ENCODE measurements around the gene PKP1. TPM values are rescaled to one million over a fixed set of nuclear protein-coding genes. Genes with fewer than 3 reads are reported as not detected.

Gene PKP1
- total RNA-seq, 1 experiment from 2014 or later: not detected

- no peaks in the 10 kb centered on the region for H3K27me3 ChIP-seq
- no peaks in the 10 kb centered on the region for H3K36me3 ChIP-seq
- no peaks in the 10 kb centered on the region for H3K9me3 ChIP-seq (replicated peaks)
- H3K4me1 ChIP-seq: peaks cover 16% of the 10 kb centered on the region
- no peak overlapping the region for H3K4me3 ChIP-seq
- no peak overlapping the region for H3K27ac ChIP-seq
- no peak for DNase-seq
Observed at GRCh38 chr1:201318504-201319340, 35.4 kb downstream of the PKP1 start.

GRCh38 chr1:201319631-201320030 is 36.3 kb downstream of the PKP1 start:
- Histone ChIP-seq H3K27ac (no peak overlapping the region), H3K36me3 (no peaks in the 10 kb centered on the region), H3K27me3 (no peaks in the 10 kb centered on the region), H3K9me3 (replicated peaks) (no peaks in the 10 kb centered on the region), H3K4me3 (no peak overlapping the region), H3K4me1 (peaks cover 15% of the 10 kb centered on the region)
- no peak for DNase-seq

GRCh38 chr1:201320168-201320788 is 37.0 kb downstream of the PKP1 start:
- no peak overlapping the region for H3K27ac ChIP-seq
- peaks cover 15% of the 10 kb centered on the region for H3K4me1 ChIP-seq
- no peaks in the 10 kb centered on the region for H3K9me3 ChIP-seq (replicated peaks)
- H3K27me3 ChIP-seq: no peaks in the 10 kb centered on the region
- peak in 1 of 2 experiments; percentile 46 for DNase-seq
- no peaks in the 10 kb centered on the region for H3K36me3 ChIP-seq
- H3K4me3 ChIP-seq: no peak overlapping the region

- DNase-seq: no peak
- H3K9me3 ChIP-seq (replicated peaks): no peaks in the 10 kb centered on the region
- H3K4me3 ChIP-seq: no peak overlapping the region
- no peak overlapping the region for H3K27ac ChIP-seq
- H3K36me3 ChIP-seq: no peaks in the 10 kb centered on the region
- H3K27me3 ChIP-seq: no peaks in the 10 kb centered on the region
- H3K4me1 ChIP-seq: peaks cover 15% of the 10 kb centered on the region
Observed at GRCh38 chr1:201321826-201322390, 38.6 kb downstream of the PKP1 start.

GRCh38 chr1:201322653-201323510 is 39.6 kb downstream of the PKP1 start:
- DNase-seq: no peak
- Histone ChIP-seq H3K9me3 (replicated peaks) (no peaks in the 10 kb centered on the region), H3K4me3 (no peak overlapping the region), H3K4me1 (peaks cover 15% of the 10 kb centered on the region), H3K36me3 (no peaks in the 10 kb centered on the region), H3K27ac (no peak overlapping the region), H3K27me3 (no peaks in the 10 kb centered on the region)

- no peak overlapping the region for H3K27ac ChIP-seq
- H3K36me3 ChIP-seq: no peaks in the 10 kb centered on the region
- no peak overlapping the region for H3K4me3 ChIP-seq
- no peak for DNase-seq
- H3K4me1 ChIP-seq: peaks cover 18% of the 10 kb centered on the region
- H3K27me3 ChIP-seq: no peaks in the 10 kb centered on the region
- no peaks in the 10 kb centered on the region for H3K9me3 ChIP-seq (replicated peaks)
Observed at GRCh38 chr1:201324306-201324705, 41.0 kb downstream of the PKP1 start.

GRCh38 chr1:201324821-201325677 is 41.7 kb downstream of the PKP1 start:
- Histone ChIP-seq H3K9me3 (replicated peaks) (no peaks in the 10 kb centered on the region), H3K4me3 (no peak overlapping the region), H3K27me3 (no peaks in the 10 kb centered on the region), H3K27ac (no peak overlapping the region), H3K36me3 (no peaks in the 10 kb centered on the region), H3K4me1 (peaks cover 21% of the 10 kb centered on the region)
- no peak for DNase-seq

GRCh38 chr1:201325678-201326060 is 42.4 kb downstream of the PKP1 start:
- H3K27me3 ChIP-seq: no peaks in the 10 kb centered on the region
- H3K4me1 ChIP-seq: peaks cover 15% of the 10 kb centered on the region
- no peaks in the 10 kb centered on the region for H3K9me3 ChIP-seq (replicated peaks)
- DNase-seq: no peak
- no peak overlapping the region for H3K27ac ChIP-seq
- no peaks in the 10 kb centered on the region for H3K36me3 ChIP-seq
- H3K4me3 ChIP-seq: no peak overlapping the region

- H3K27me3 ChIP-seq: no peaks in the 10 kb centered on the region
- DNase-seq: no peak
- H3K36me3 ChIP-seq: no peaks in the 10 kb centered on the region
- no peaks in the 10 kb centered on the region for H3K9me3 ChIP-seq (replicated peaks)
- no peak overlapping the region for H3K27ac ChIP-seq
- no peak overlapping the region for H3K4me3 ChIP-seq
- H3K4me1 ChIP-seq: peaks cover 6% of the 10 kb centered on the region
Observed at GRCh38 chr1:201326710-201327109, 43.4 kb downstream of the PKP1 start.

GRCh38 chr1:201327687-201328240 is 44.5 kb downstream of the PKP1 start:
- Histone ChIP-seq H3K36me3 (no peaks in the 10 kb centered on the region), H3K9me3 (replicated peaks) (no peaks in the 10 kb centered on the region), H3K4me1 (peaks cover 6% of the 10 kb centered on the region), H3K27ac (no peak overlapping the region), H3K27me3 (no peaks in the 10 kb centered on the region), H3K4me3 (no peak overlapping the region)
- DNase-seq: no peak

- H3K27me3 ChIP-seq: no peaks in the 10 kb centered on the region
Observed at GRCh38 chr1:201328576-201328975, 45.3 kb downstream of the PKP1 start.

GRCh38 chr1:201329286-201329685 is 46.0 kb downstream of the PKP1 start:
- no peak overlapping the region for H3K4me3 ChIP-seq
- H3K27ac ChIP-seq: no peak overlapping the region
- no peaks in the 10 kb centered on the region for H3K27me3 ChIP-seq
- no peaks in the 10 kb centered on the region for H3K9me3 ChIP-seq (replicated peaks)
- no peaks in the 10 kb centered on the region for H3K36me3 ChIP-seq
- DNase-seq: no peak
- peaks cover 7% of the 10 kb centered on the region for H3K4me1 ChIP-seq

More at GRCh38 chr1:201328576-201328975, 45.3 kb downstream of the PKP1 start:
- no peaks in the 10 kb centered on the region for H3K9me3 ChIP-seq (replicated peaks)
- H3K4me1 ChIP-seq: peaks cover 6% of the 10 kb centered on the region
- H3K4me3 ChIP-seq: no peak overlapping the region
- DNase-seq: no peak
- H3K36me3 ChIP-seq: no peaks in the 10 kb centered on the region
- no peak overlapping the region for H3K27ac ChIP-seq

GRCh38 chr1:201329801-201330200 is 46.5 kb downstream of the PKP1 start:
- Histone ChIP-seq H3K36me3 (no peaks in the 10 kb centered on the region), H3K27me3 (no peaks in the 10 kb centered on the region), H3K4me3 (no peak overlapping the region), H3K4me1 (peaks cover 12% of the 10 kb centered on the region), H3K9me3 (replicated peaks) (no peaks in the 10 kb centered on the region), H3K27ac (no peak overlapping the region)
- no peak for DNase-seq

GRCh38 chr1:201330541-201330940 is 47.2 kb downstream of the PKP1 start:
- Histone ChIP-seq H3K27ac (no peak overlapping the region), H3K36me3 (no peaks in the 10 kb centered on the region), H3K27me3 (no peaks in the 10 kb centered on the region), H3K4me3 (no peak overlapping the region), H3K4me1 (peaks cover 19% of the 10 kb centered on the region), H3K9me3 (replicated peaks) (no peaks in the 10 kb centered on the region)
- no peak for DNase-seq
